Measurements from ENCODE around the gene DOK7. TPM values are rescaled to one million over a fixed set of nuclear protein-coding genes. Genes with fewer than 3 reads are reported as not detected.
A peak's percentile ranks its signal among the peaks of the same experiment; 100 is the strongest.

Gene DOK7
- total and polyA plus RNA-seq, 8 donors = 0.37 to 8.1 (median 4.3) TPM; not detected in 1

DNA sequence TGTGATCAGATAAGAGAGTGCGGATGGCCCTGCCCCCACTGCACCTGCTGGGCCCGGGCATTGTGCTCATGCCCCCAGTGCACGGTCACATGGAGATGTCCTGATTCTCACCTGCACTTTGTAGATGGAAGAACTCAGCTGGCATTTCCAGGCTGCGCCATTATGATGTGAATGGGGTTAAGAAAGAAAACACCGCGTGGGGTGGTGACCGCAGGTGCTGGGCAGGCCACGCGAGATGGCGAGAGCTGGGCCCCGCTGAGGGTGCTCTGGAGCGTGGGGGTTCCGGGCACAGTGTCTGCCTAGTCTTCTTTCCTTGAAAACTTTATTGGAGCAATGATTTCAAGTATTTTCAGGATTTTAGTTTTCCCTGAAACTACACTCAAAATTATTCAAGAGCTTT is 39.2 kb upstream of the DOK7 start:
- Histone ChIP-seq H3K27me3 (no peaks in the 10 kb centered on the region), H3K4me3 (no peak overlapping the region), H3K9me3 (no peaks in the 10 kb centered on the region), H3K27ac (no peak overlapping the region), H3K36me3 (peaks cover 16 to 92% (median 73%) of the 10 kb centered on the region in 4 donors), H3K4me1 (no peaks in the 10 kb centered on the region)
- intact Hi-C loops (cut with DNase I; ENCODE audit: low total_unique reads) = no loop called here
- DNase-seq = no peak
- TF ChIP-seq POLR2AphosphoS5 (IDR thresholded peaks at IDR 0.05) (no peak), POLR2A (IDR thresholded peaks at IDR 0.05) (no peak), EP300 (IDR thresholded peaks at IDR 0.05) (no peak)
- TF ChIP-seq, protein P1, sequence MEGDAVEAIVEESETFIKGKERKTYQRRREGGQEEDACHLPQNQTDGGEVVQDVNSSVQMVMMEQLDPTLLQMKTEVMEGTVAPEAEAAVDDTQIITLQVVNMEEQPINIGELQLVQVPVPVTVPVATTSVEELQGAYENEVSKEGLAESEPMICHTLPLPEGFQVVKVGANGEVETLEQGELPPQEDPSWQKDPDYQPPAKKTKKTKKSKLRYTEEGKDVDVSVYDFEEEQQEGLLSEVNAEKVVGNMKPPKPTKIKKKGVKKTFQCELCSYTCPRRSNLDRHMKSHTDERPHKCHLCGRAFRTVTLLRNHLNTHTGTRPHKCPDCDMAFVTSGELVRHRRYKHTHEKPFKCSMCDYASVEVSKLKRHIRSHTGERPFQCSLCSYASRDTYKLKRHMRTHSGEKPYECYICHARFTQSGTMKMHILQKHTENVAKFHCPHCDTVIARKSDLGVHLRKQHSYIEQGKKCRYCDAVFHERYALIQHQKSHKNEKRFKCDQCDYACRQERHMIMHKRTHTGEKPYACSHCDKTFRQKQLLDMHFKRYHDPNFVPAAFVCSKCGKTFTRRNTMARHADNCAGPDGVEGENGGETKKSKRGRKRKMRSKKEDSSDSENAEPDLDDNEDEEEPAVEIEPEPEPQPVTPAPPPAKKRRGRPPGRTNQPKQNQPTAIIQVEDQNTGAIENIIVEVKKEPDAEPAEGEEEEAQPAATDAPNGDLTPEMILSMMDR (IDR thresholded peaks at IDR 0.05) = no peak
- 91 to 97% (median 95%) methylated on average over 13 of the region's 13 CpGs for WGBS, 5 donors

DNA sequence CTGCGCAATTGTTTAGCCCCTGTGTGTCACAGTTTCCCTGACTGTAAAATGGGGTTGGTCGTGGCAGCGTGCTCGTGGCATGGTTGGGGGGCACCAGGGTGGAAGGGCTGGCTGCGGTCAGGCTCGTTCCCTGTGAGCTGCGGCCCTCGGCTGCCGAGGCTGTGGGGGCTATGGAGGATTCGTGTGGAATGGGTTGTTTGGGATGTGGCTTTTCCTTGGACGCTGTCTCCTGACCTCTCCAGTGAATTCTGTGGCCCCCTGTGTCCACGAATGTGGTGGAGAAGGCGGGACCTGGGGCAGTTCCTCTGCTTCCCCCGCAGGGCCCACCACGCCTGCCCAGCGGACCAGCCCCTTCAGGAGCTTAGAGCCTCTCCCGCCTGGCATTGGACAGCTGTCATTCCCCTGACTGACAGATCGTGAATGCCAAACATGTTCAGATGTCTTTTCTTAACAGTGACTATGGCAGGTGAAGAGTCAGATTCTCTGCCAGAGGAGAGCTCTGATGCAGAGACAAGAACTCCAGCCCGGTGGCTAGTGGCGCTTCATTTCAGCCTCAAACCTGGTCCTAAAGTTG is 38.5 kb upstream of the DOK7 start:
- H3K36me3 ChIP-seq = peaks cover 16 to 92% (median 78%) of the 10 kb centered on the region in 4 donors
- intact Hi-C loops (cut with DNase I; ENCODE audit: low total_unique reads) = no loop called here
- no peak overlapping the region for H3K4me3 ChIP-seq
- H3K4me1 ChIP-seq = no peaks in the 10 kb centered on the region
- H3K9me3 ChIP-seq = no peaks in the 10 kb centered on the region
- H3K27me3 ChIP-seq = no peaks in the 10 kb centered on the region
- DNase-seq = no peak
- TF ChIP-seq, protein P1 (IDR thresholded peaks at IDR 0.05) = no peak
- TF ChIP-seq POLR2AphosphoS5 (IDR thresholded peaks at IDR 0.05) = no peak
- no peak for TF ChIP-seq POLR2A (IDR thresholded peaks at IDR 0.05)
- TF ChIP-seq EP300 (IDR thresholded peaks at IDR 0.05) = no peak
- 90 to 95% (median 92%) methylated on average over 18 to 20 of the region's 20 CpGs for WGBS, 5 donors
- no peak overlapping the region for H3K27ac ChIP-seq

DNA sequence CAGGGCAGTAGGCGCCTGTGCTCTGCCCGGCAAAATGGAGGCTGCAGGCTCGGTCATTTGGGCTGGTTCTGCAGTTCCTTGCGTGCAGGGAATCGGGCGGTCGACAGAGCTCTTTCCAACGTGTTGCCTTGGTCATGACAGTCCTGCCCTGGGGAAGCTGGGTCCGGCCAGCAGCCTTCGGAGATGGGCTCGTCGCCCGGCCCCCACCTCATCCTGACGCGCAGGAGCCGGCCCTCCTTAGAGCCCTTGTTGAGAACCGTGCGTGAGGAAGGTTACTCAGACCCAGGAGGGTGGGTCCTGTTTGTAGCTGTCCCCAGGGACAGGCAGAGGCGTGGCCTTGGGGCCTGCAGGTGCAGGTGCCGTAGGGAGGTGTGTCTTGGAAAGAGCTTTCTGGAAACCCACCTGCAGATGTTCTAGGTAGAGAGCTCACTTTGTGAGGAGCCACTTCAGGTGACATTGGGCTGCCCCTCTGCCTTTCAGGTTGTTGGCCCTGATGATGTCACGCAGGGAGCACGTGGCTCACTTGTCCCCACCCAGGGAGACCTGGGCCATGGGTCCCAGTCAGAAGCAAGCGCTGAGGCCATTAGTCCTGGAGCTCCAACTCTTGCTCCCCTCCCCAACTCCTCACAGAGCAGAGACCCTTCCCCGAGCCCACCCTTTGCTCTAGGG is 36.5 kb upstream of the DOK7 start:
- TF ChIP-seq POLR2A (IDR thresholded peaks at IDR 0.05) = no peak
- TF ChIP-seq, protein P1 (IDR thresholded peaks at IDR 0.05) = no peak
- no peak for TF ChIP-seq POLR2AphosphoS5 (IDR thresholded peaks at IDR 0.05)
- TF ChIP-seq EP300 (IDR thresholded peaks at IDR 0.05) = no peak
- no peaks in the 10 kb centered on the region for H3K27me3 ChIP-seq
- 82 to 86% (median 85%) methylated on average over 20 to 24 of the region's 24 CpGs for WGBS, 5 donors

GRCh38 chr4:3427134-3427476 is 36.0 kb upstream of the DOK7 start:
- intact Hi-C loops (cut with DNase I; ENCODE audit: low total_unique reads) = no loop called here
- Histone ChIP-seq H3K27me3 (no peaks in the 10 kb centered on the region), H3K27ac (no peak overlapping the region), H3K4me3 (no peak overlapping the region), H3K9me3 (no peaks in the 10 kb centered on the region), H3K36me3 (peaks cover 16 to 92% (median 81%) of the 10 kb centered on the region in 4 donors), H3K4me1 (no peaks in the 10 kb centered on the region)
- 90 to 95% (median 94%) methylated on average over 9 of the region's 9 CpGs for WGBS, 5 donors
- TF ChIP-seq, protein P1 (IDR thresholded peaks at IDR 0.05) = no peak
- TF ChIP-seq EP300 (IDR thresholded peaks at IDR 0.05) (no peak), POLR2AphosphoS5 (IDR thresholded peaks at IDR 0.05) (no peak), POLR2A (IDR thresholded peaks at IDR 0.05) (no peak)
- no peak for DNase-seq

More for the DNA sequence above, 36.5 kb upstream of the DOK7 start:
- Histone ChIP-seq H3K4me1 (no peaks in the 10 kb centered on the region), H3K9me3 (no peaks in the 10 kb centered on the region), H3K4me3 (no peak overlapping the region), H3K36me3 (peaks cover 16 to 92% (median 81%) of the 10 kb centered on the region in 4 donors), H3K27ac (no peak overlapping the region)
- intact Hi-C loops (cut with DNase I; ENCODE audit: low total_unique reads) = no loop called here
- DNase-seq = peak in 1 of 2 donors; percentile 56
